Loucy (cell line): ENCODE data around the gene TMOD1.
"Not testable (repeated sequence)": the region's sequence is repeated elsewhere in the genome, so short reads cannot be mapped to it uniquely, and the experiment has no call there.

Source experiments
- H2AFZ ChIP-seq: fragments of 200-600 bp; sonication (generic); 2 replicates; pipeline ENCODE4 v1.6.0; 2016; ENCODE audit warnings: antibody characterized with exemption, mild to moderate bottlenecking, low read length, moderate library complexity
- H3F3A ChIP-seq: fragments of 200-600 bp; 2 replicates; pipeline ENCODE4 v1.6.0; 2016; ENCODE audit warnings: antibody characterized with exemption, low read depth, mild to moderate bottlenecking
- H3K27me3 ChIP-seq: fragments of 200-600 bp; sonication (generic); 2 replicates; pipeline ENCODE4 v1.6.1; 2014; ENCODE audit warnings: low read length, mild to moderate bottlenecking; ENCODE audit not compliant: insufficient read depth, poor library complexity, severe bottlenecking
- H3K36me3 ChIP-seq: fragments of 200-600 bp; sonication (generic); 2 replicates; pipeline ENCODE4 v1.6.1; 2016; ENCODE audit warnings: low read length; ENCODE audit not compliant: insufficient read depth
- H3K4me1 ChIP-seq: fragments of 200-600 bp; sonication (generic); 2 replicates; pipeline ENCODE4 v1.5.1; 2014; ENCODE audit warnings: low read length, mild to moderate bottlenecking; ENCODE audit not compliant: insufficient read depth, poor library complexity, severe bottlenecking
- H3K4me2 ChIP-seq: fragments of 200-600 bp; sonication (generic); 2 replicates; pipeline ENCODE4 v1.6.0; 2014; ENCODE audit warnings: antibody characterized with exemption, low read length, low read depth, mild to moderate bottlenecking; ENCODE audit not compliant: poor library complexity, severe bottlenecking
- H3K4me3 ChIP-seq: fragments of 200-600 bp; sonication (generic); 2 replicates; pipeline ENCODE4 v1.5.1; 2014; ENCODE audit warnings: low read length, mild to moderate bottlenecking, mixed read lengths; ENCODE audit not compliant: poor library complexity, severe bottlenecking
- H3K79me2 ChIP-seq: fragments of 200-600 bp; sonication (generic); 2 replicates; pipeline ENCODE4 v1.6.1; 2014; ENCODE audit warnings: low read length; ENCODE audit not compliant: insufficient read depth
- H3K9ac ChIP-seq: fragments of 200-600 bp; sonication (generic); 2 replicates; pipeline ENCODE4 v1.6.0; 2014; ENCODE audit warnings: mild to moderate bottlenecking, low read depth, low read length, moderate library complexity; ENCODE audit not compliant: poor library complexity, severe bottlenecking
- H3K9me2 ChIP-seq: fragments of 200-600 bp; sonication (generic); replicated peaks from 2 replicates; pipeline ENCODE4 v1.6.1; 2016; ENCODE audit warnings: low read depth, low read length, mixed read lengths
- H3K9me3 ChIP-seq: fragments of 200-600 bp; sonication (generic); 2 replicates; pipeline ENCODE4 v1.6.1; 2014; ENCODE audit warnings: mild to moderate bottlenecking, antibody characterized with exemption, low read length, low read depth; ENCODE audit not compliant: insufficient read depth
- H4K20me1 ChIP-seq: fragments of 200-600 bp; sonication (generic); 2 replicates; pipeline ENCODE4 v1.6.0; 2014; ENCODE audit warnings: antibody characterized with exemption, low read length, mild to moderate bottlenecking; ENCODE audit not compliant: insufficient read depth, poor library complexity, severe bottlenecking
- CTCF ChIP-seq: fragments of 200-600 bp; sonication (generic); conservative IDR thresholded peaks from 2 replicates; pipeline ENCODE4 v1.5.1; 2014; ENCODE audit warnings: mild to moderate bottlenecking, antibody characterized with exemption, low read length
- EZH2phosphoT487 ChIP-seq: fragments of 200-600 bp; IDR thresholded peaks from 2 replicates; pipeline ENCODE4 v1.6.1; 2018; ENCODE audit warnings: antibody characterized with exemption, mild to moderate bottlenecking, moderate library complexity, borderline replicate concordance

TMOD1 gene

GRCh38 chr9:97501177-97501971 lies at the start of gene TMOD1:
Gene TMOD1, plus strand, starts transcription at chr9:97501666. Its CDS starts 22,523 bp downstream, at chr9:97524189.
- H3K9ac ChIP-seq = no peak within 1 kb of the TSS
- no peaks in the 10 kb centered on the region for H3K9me3 ChIP-seq
- no peaks in the 10 kb centered on the region for H3K79me2 ChIP-seq
- H4K20me1 ChIP-seq = no peaks in the 10 kb centered on the region
- H3F3A ChIP-seq = 0 out of 2 replicates have a peak, but pooled peaks cover 3% of the 10 kb centered on the region
- no peaks in the 10 kb centered on the region for H3K9me2 ChIP-seq
- TF ChIP-seq EZH2phosphoT487 = no peak
- TF ChIP-seq CTCF = 0 out of 2 replicates have a peak, but pooled peaks have one; percentile 10
- H2AFZ ChIP-seq = peak within 1 kb of the TSS; percentile 60
- H3K27me3 ChIP-seq = peaks cover 16% of the 10 kb centered on the region
- H3K4me3 ChIP-seq = peak within 1 kb of the TSS; percentile 67
- peak within 1 kb of the TSS; percentile 67 for H3K4me2 ChIP-seq
- H3K4me1 ChIP-seq = peaks cover 6% of the 10 kb centered on the region
- H3K36me3 ChIP-seq = no peaks in the 10 kb centered on the region

- not testable (repeated sequence) for H3K27me3 ChIP-seq, H3K36me3 ChIP-seq, H3K9me2 ChIP-seq, H2AFZ ChIP-seq, H3K4me2 ChIP-seq, H4K20me1 ChIP-seq, H3F3A ChIP-seq, H3K9ac ChIP-seq, H3K4me1 ChIP-seq, H3K9me3 ChIP-seq, H3K4me3 ChIP-seq, H3K79me2 ChIP-seq
Measured at GRCh38 chr9:97453573-97453972, 47.9 kb upstream of the TMOD1 start.

- not testable (repeated sequence) for H2AFZ ChIP-seq, H3K4me2 ChIP-seq, H3K4me1 ChIP-seq, H3F3A ChIP-seq, H3K4me3 ChIP-seq, H4K20me1 ChIP-seq, H3K36me3 ChIP-seq, H3K9ac ChIP-seq, H3K79me2 ChIP-seq, H3K27me3 ChIP-seq, H3K9me3 ChIP-seq, H3K9me2 ChIP-seq
Measured at GRCh38 chr9:97456841-97457240, 44.6 kb upstream of the TMOD1 start.

GRCh38 chr9:97459326-97459725 lies 42.1 kb upstream of the TMOD1 start:
- TF ChIP-seq EZH2phosphoT487 (no peak), CTCF (no peak)
- Histone ChIP-seq H3K36me3 (no peaks in the 10 kb centered on the region), H2AFZ (no peak overlapping the region), H3K4me3 (no peak overlapping the region), H3K27me3 (no peaks in the 10 kb centered on the region), H3K4me1 (no peaks in the 10 kb centered on the region), H3K4me2 (no peak overlapping the region), H3K9ac (no peak overlapping the region), H3K9me3 (no peaks in the 10 kb centered on the region), H3F3A (no peaks in the 10 kb centered on the region), H3K79me2 (no peaks in the 10 kb centered on the region), H3K9me2 (no peaks in the 10 kb centered on the region), H4K20me1 (no peaks in the 10 kb centered on the region)
